B cell (primary cell): ENCODE data around the gene VWA3B. TPM values are rescaled to one million over a fixed set of nuclear protein-coding genes. Genes with fewer than 3 reads are reported as not detected.
A peak's percentile ranks its signal among the peaks of the same experiment; 100 is the strongest.

Experiments used
- ATAC-seq: fragments of 200-7000 bp; cut with Tn5 transposase; one replicate; pipeline ENCODE4 v1.10.0; 2021; ENCODE audit warnings: low read depth, mild to moderate bottlenecking, moderate number of reproducible peaks, moderate library complexity
- CTCF ChIA-PET: fragments of 350-600 bp; sonication (Branson Sonifier 250); formaldehyde crosslinking; loops from one replicate; lab custom pipeline; 2021; ENCODE audit warnings: antibody characterized with exemption, inconsistent platforms; lab: Charles Lee
- POLR2A ChIA-PET: fragments of 350-600 bp; sonication (Branson Sonifier 250); formaldehyde crosslinking; loops from one replicate; lab custom pipeline; 2021; ENCODE audit warnings: antibody characterized with exemption; lab: Charles Lee
- DNase-seq: peaks from one replicate; pipeline ENCODE4 v3.0.0; 2013
- H2AFZ ChIP-seq: 2 replicates; pipeline ENCODE4 v1.6.1; 2012; ENCODE audit warnings: mild to moderate bottlenecking, low read depth, low read length; ENCODE audit not compliant: insufficient read depth, poor library complexity, severe bottlenecking
- H3K27ac ChIP-seq, 2 donors: 1 replicate in 1 of 2; 2 replicates in 1 of 2; pipeline ENCODE4 v1.5.1; 2012 to 2013; ENCODE audit warnings: low read length in 2 of 2, mild to moderate bottlenecking in 2 of 2, moderate library complexity in 1 of 2
- H3K27me3 ChIP-seq, 4 experiments: fragments of 200-600 bp in 1 of 4; sonication (generic) in 1 of 4; replicated peaks in 1 of 4; 1 replicate in 2 of 4; 2 replicates in 2 of 4; pipeline versions ENCODE4 v1.6.1 to v1.7.0; 2013 to 2016; ENCODE audit warnings: low read length in 3 of 4, mild to moderate bottlenecking in 2 of 4, mixed read lengths in 1 of 4, moderate library complexity in 1 of 4; ENCODE audit not compliant: insufficient read depth in 4 of 4, control insufficient read depth in 3 of 4; ENCODE audit errors: control extremely low read depth in 1 of 4
- H3K36me3 ChIP-seq, 2 experiments: replicated peaks in 1 of 2; 1 replicate in 1 of 2; 2 replicates in 1 of 2; pipeline versions ENCODE4 v1.6.1 to v1.7.1; 2013; ENCODE audit warnings: low read length in 1 of 2; ENCODE audit not compliant: insufficient read depth in 2 of 2, control insufficient read depth in 1 of 2; ENCODE audit errors: control extremely low read depth in 1 of 2, extremely low read depth in 1 of 2
- H3K4me1 ChIP-seq, 2 donors: fragments of 200-600 bp in 1 of 2; sonication (generic) in 1 of 2; 1 replicate in 1 of 2; 2 replicates in 1 of 2; pipeline versions ENCODE4 v1.5.1 to v1.6.1; 2013 to 2017; ENCODE audit warnings: low read length in 2 of 2; ENCODE audit not compliant: control insufficient read depth in 2 of 2, insufficient read depth in 2 of 2
- H3K4me2 ChIP-seq: replicated peaks from 2 replicates; pipeline ENCODE3; 2012; ENCODE audit warnings: mild to moderate bottlenecking, low read depth, low read length; ENCODE audit not compliant: poor library complexity, severe bottlenecking
- H3K4me3 ChIP-seq, 5 experiments: fragments of 200-600 bp in 1 of 5; sonication (generic) in 1 of 5; 1 replicate in 3 of 5; 2 replicates in 2 of 5; pipeline versions ENCODE4 v1.5.1 to v1.7.0; 2011 to 2016; ENCODE audit warnings: low read length in 4 of 5, mild to moderate bottlenecking in 4 of 5, low read depth in 2 of 5, control low read depth in 1 of 5, moderate library complexity in 1 of 5; ENCODE audit not compliant: insufficient read depth in 1 of 5; ENCODE audit errors: control extremely low read depth in 1 of 5, extremely low read depth in 1 of 5
- H3K79me2 ChIP-seq: fragments of 200-600 bp; sonication (generic); one replicate; pipeline ENCODE4 v1.6.0; 2016; ENCODE audit warnings: low read length; ENCODE audit not compliant: control insufficient read depth, insufficient read depth
- H3K9ac ChIP-seq: fragments of 200-600 bp; sonication (generic); 2 replicates; pipeline ENCODE4 v1.6.1; 2017; ENCODE audit warnings: mild to moderate bottlenecking, low read length, moderate library complexity
- H3K9me3 ChIP-seq, 3 donors: one replicate each; pipeline versions ENCODE4 v1.6.1 to v1.7.1; 2013; ENCODE audit warnings: low read length in 2 of 3; ENCODE audit not compliant: control insufficient read depth in 2 of 3, insufficient read depth in 1 of 3; ENCODE audit errors: control extremely low read depth in 1 of 3
- H4K20me1 ChIP-seq: 2 replicates; pipeline ENCODE4 v1.6.0; 2012; ENCODE audit warnings: mild to moderate bottlenecking, low read length; ENCODE audit not compliant: insufficient read depth, control insufficient read depth, poor library complexity, severe bottlenecking
- H3K27ac Mint-ChIP-seq: one replicate; pipeline ENCODE4 v1.8.0; 2021; ENCODE audit warnings: mixed read lengths
- H3K27me3 Mint-ChIP-seq: one replicate; pipeline ENCODE4 v1.8.0; 2021; ENCODE audit warnings: mixed read lengths
- H3K4me1 Mint-ChIP-seq: one replicate; pipeline ENCODE4 v1.8.0; 2021; ENCODE audit warnings: mixed read lengths
- H3K4me3 Mint-ChIP-seq: one replicate; pipeline ENCODE4 v1.8.0; 2021; ENCODE audit warnings: mixed read lengths
- H3K9me3 Mint-ChIP-seq: one replicate; pipeline ENCODE4 v1.8.0; 2022; ENCODE audit warnings: mixed read lengths; ENCODE audit not compliant: insufficient read depth
- EZH2 ChIP-seq: IDR thresholded peaks from 2 replicates; pipeline ENCODE4 v1.6.1; 2012; ENCODE audit warnings: borderline replicate concordance, low read depth, mild to moderate bottlenecking, moderate library complexity, low read length; ENCODE audit not compliant: insufficient read depth, poor library complexity, severe bottlenecking
- WGBS: methylation state at CpG from one replicate; pipeline ENCODE4 v1.1.5; 2013; ENCODE audit warnings: missing lambda C conversion rate; ENCODE audit not compliant: insufficient coverage; 5-methylcytosine and 5-hydroxymethylcytosine counted together
- intact Hi-C: fragments of 100-400 bp; cut with micrococcal nuclease; formaldehyde crosslinking; loops from one replicate; pipeline ENCODE4 v1.10.0; 2022
- polyA plus RNA-seq: library from polyadenylated mRNA; depleted of rRNA; stranded (reverse); fragments of >200 nt; gene quantifications from 2 replicates; pipeline ENCODE4 v1.2.3, GENCODE V29; 2012
- total RNA-seq, 2 donors: library from RNA; stranded (reverse); fragments of 120-200 nt in 1 of 2; gene quantifications; 1 replicate in 1 of 2; 2 replicates in 1 of 2; pipeline versions ENCODE4 v1.2.3 to v1.2.4, GENCODE V29; 2013 to 2022
- TF ChIP-seq, protein P1 (sequence below): fragments of 200-600 bp; IDR thresholded peaks from one replicate; pipeline ENCODE4 v1.8.0; 2022; ENCODE audit warnings: antibody characterized with exemption, mild to moderate bottlenecking

The VWA3B gene
- total and polyA plus RNA-seq, 2 donors (not counting 1 experiment from before 2014, with no cell fraction given), result not detected

DNA sequence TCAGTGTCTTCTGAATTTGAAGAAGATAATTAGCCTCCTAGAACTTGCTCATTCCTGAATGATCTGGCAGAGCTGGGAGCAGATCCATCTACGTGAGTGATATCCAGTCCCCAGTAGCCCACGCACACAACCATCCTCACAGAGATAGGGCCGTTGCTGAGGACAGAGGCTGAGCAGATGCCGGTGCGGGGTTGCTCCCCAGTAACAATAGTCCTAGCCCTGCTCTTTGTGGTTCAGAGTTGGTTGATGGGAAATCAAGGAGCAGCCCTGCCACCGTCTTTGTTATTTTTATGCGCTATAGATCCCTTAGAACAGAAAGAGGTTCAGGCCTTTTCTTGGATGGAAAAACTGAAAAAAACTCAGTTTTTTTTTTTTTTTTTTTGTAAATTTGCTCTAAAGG, 69.3 kb downstream of the VWA3B start:
- no peak overlapping the region for H3K4me3 Mint-ChIP-seq
- intact Hi-C loops, result no loop called here
- TF ChIP-seq EZH2, result no peak
- TF ChIP-seq, protein P1, sequence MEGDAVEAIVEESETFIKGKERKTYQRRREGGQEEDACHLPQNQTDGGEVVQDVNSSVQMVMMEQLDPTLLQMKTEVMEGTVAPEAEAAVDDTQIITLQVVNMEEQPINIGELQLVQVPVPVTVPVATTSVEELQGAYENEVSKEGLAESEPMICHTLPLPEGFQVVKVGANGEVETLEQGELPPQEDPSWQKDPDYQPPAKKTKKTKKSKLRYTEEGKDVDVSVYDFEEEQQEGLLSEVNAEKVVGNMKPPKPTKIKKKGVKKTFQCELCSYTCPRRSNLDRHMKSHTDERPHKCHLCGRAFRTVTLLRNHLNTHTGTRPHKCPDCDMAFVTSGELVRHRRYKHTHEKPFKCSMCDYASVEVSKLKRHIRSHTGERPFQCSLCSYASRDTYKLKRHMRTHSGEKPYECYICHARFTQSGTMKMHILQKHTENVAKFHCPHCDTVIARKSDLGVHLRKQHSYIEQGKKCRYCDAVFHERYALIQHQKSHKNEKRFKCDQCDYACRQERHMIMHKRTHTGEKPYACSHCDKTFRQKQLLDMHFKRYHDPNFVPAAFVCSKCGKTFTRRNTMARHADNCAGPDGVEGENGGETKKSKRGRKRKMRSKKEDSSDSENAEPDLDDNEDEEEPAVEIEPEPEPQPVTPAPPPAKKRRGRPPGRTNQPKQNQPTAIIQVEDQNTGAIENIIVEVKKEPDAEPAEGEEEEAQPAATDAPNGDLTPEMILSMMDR, result no peak
- Histone ChIP-seq H3K79me2 (no peaks in the 10 kb centered on the region), H3K4me2 (no peak overlapping the region), H3K36me3 (no peaks in the 10 kb centered on the region), H3K9ac (no peak overlapping the region), H3K27ac (no peak overlapping the region), H4K20me1 (no peaks in the 10 kb centered on the region), H3K4me1 (no peaks in the 10 kb centered on the region), H2AFZ (no peak overlapping the region), H3K27me3 (no peaks in the 10 kb centered on the region), H3K4me3 (no peak overlapping the region), H3K9me3 (no peaks in the 10 kb centered on the region)
- H3K27ac Mint-ChIP-seq, result no peak overlapping the region
- ATAC-seq (no peak), DNase-seq (no peak)
- H3K9me3 Mint-ChIP-seq, result no peaks in the 10 kb centered on the region
- POLR2A ChIA-PET, result no interaction called here
- CTCF ChIA-PET, result interaction anchor here (0.9 kb wide), 2 partner anchors 13 to 311 kb away, joined by 3 read pairs; no protein-coding TSS in a partner anchor
- H3K27me3 Mint-ChIP-seq, result peaks cover 6% of the 10 kb centered on the region
- WGBS, result no CpG with 5 or more reads among the region's 7 CpGs
- H3K4me1 Mint-ChIP-seq, result no peaks in the 10 kb centered on the region

DNA sequence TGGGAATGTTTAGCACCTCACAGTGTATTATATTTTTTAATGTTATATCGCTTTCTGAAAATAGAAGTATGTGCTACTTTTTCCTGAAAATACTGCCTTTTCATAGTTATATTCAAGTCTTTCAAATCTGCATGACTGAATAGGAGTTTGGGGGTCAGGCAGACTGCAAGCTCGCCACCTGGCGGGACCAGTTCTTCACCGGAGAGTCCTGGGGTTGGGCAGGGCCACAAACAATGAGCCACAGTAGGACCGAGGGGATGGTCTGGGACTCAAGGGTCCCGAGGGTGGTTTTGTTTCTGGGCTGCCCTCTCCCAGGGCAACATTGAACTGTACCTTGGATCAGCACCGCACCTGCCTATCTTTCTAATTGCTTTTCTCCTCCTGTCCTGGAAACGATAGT, 70.6 kb downstream of the VWA3B start:
- DNase-seq, result peak; percentile 13
- TF ChIP-seq EZH2, result no peak
- TF ChIP-seq, protein P1, result no peak
- no peaks in the 10 kb centered on the region for H3K79me2 ChIP-seq
- 84% methylated on average over 5 of the region's 8 CpGs for WGBS
- no peaks in the 10 kb centered on the region for H3K36me3 ChIP-seq
- no peak overlapping the region for H2AFZ ChIP-seq
- ChIA-PET CTCF (no interaction called here), POLR2A (no interaction called here)
- no peaks in the 10 kb centered on the region for H3K4me1 Mint-ChIP-seq
- intact Hi-C loops, result no loop called here
- no peak overlapping the region for H3K4me3 ChIP-seq
- no peaks in the 10 kb centered on the region for H4K20me1 ChIP-seq
- no peak for ATAC-seq
- no peak overlapping the region for H3K27ac Mint-ChIP-seq
- peaks cover 6% of the 10 kb centered on the region for H3K27me3 Mint-ChIP-seq
- no peak overlapping the region for H3K4me2 ChIP-seq
- H3K9me3 Mint-ChIP-seq, result no peaks in the 10 kb centered on the region
- no peak overlapping the region for H3K9ac ChIP-seq
- no peaks in the 10 kb centered on the region for H3K9me3 ChIP-seq
- H3K4me3 Mint-ChIP-seq, result no peak overlapping the region
- H3K4me1 ChIP-seq, result no peaks in the 10 kb centered on the region
- H3K27ac ChIP-seq, result no peak overlapping the region
- no peaks in the 10 kb centered on the region for H3K27me3 ChIP-seq
